Right lobe of liver (tissue), 6 donors: Measurements from ENCODE around the gene LYL1. TPM values are rescaled to one million over a fixed set of nuclear protein-coding genes. Genes with fewer than 3 reads are reported as not detected.
A peak's percentile ranks its signal among the peaks of the same experiment; 100 is the strongest.

Source experiments
- ATAC-seq, 4 donors: fragments of 200-7000 bp; cut with Tn5 transposase; one replicate each; pipeline ENCODE4 v1.9.1; 2020; ENCODE audit warnings: mild to moderate bottlenecking in 4 of 4, moderate library complexity in 4 of 4
- DNase-seq, 3 donors: peaks; one replicate each; pipeline ENCODE4 v3.0.0-alpha.2; 2020
- H3K27ac ChIP-seq, 3 donors: fragments of 200-600 bp; one replicate each; pipeline ENCODE4 v1.8.0; 2022
- H3K27me3 ChIP-seq, 2 donors: fragments of 200-600 bp; one replicate each; pipeline ENCODE4 v1.8.0; 2022
- H3K36me3 ChIP-seq, 4 donors: fragments of 200-600 bp; sonication (generic) in 1 of 4; one replicate each; pipeline versions ENCODE4 v1.5.1 to v1.8.0; 2017 to 2022; ENCODE audit warnings: control low read depth in 1 of 4
- H3K4me1 ChIP-seq, 4 donors: fragments of 200-600 bp; sonication (generic) in 1 of 4; one replicate each; pipeline versions ENCODE4 v1.5.1 to v1.8.0; 2017 to 2022; ENCODE audit warnings: control low read depth in 1 of 4
- H3K4me3 ChIP-seq, 3 donors: fragments of 200-600 bp; one replicate each; pipeline ENCODE4 v1.8.0; 2022
- H3K9me3 ChIP-seq, 4 donors: fragments of 200-600 bp; sonication (generic) in 1 of 4; one replicate each; pipeline versions ENCODE4 v1.5.1 to v1.8.0; 2017 to 2022; ENCODE audit warnings: control low read depth in 1 of 4
- CTCF ChIP-seq, 4 donors: fragments of 200-600 bp in 3 of 4; fragments of 450-650 bp in 1 of 4; IDR thresholded peaks; one replicate each; pipeline versions ENCODE4 v1.5.1 to v1.8.0; 2016 to 2022; ENCODE audit warnings: antibody characterized with exemption in 4 of 4, mild to moderate bottlenecking in 2 of 4
- POLR2A ChIP-seq: fragments of 450-650 bp; IDR thresholded peaks from one replicate; pipeline ENCODE4 v1.6.1; 2017; ENCODE audit warnings: antibody characterized with exemption, mild to moderate bottlenecking
- WGBS: methylation state at CpG from one replicate; pipeline ENCODE4 v1.1.6; 2018; ENCODE audit warnings: low coverage, low lambda C conversion rate; ENCODE audit not compliant: insufficient coverage; ENCODE audit errors: missing lambda C conversion rate; 5-methylcytosine and 5-hydroxymethylcytosine counted together
- intact Hi-C, 2 donors: fragments of 100-400 bp; cut with DNase I; formaldehyde crosslinking; loops; one replicate each; pipeline versions ENCODE4 v1.11.2 to v1.14.1; 2022
- total RNA-seq, 6 experiments: library from RNA; depleted of rRNA in 2 of 6; stranded (reverse); fragments of >200 nt in 2 of 6; fragmentation: NEBNext Ultra II Directional in 3 of 6; extraction: Animal tissue kit (Norgen Biotek cat#: 25700) in 3 of 6; gene quantifications; one replicate each; pipeline versions ENCODE4 v1.1.0 to v1.2.4, GENCODE V29; 2016 to 2023
- donor health status: DM: no; HTN: yes; CAD: no.
- donor health status: DM: no; HTN: no; CAD: no.
- donor health status: DM: no; HTN: no; CAD: no.
- donor health status: DM: no; HTN: yes; CAD: no.
- donor health status: DM: no; HTN: yes; CAD: no.

LYL1 gene
- total RNA-seq, 6 experiments from 2014 or later: 1.1 to 3.7 (median 2.3) TPM

GRCh38 chr19:13072188-13072908 is 30.3 kb downstream of the LYL1 start:
- no peak for DNase-seq
- TF ChIP-seq POLR2A (no peak), CTCF (IDR thresholded peaks at IDR 0.05) (no peak)

DNA sequence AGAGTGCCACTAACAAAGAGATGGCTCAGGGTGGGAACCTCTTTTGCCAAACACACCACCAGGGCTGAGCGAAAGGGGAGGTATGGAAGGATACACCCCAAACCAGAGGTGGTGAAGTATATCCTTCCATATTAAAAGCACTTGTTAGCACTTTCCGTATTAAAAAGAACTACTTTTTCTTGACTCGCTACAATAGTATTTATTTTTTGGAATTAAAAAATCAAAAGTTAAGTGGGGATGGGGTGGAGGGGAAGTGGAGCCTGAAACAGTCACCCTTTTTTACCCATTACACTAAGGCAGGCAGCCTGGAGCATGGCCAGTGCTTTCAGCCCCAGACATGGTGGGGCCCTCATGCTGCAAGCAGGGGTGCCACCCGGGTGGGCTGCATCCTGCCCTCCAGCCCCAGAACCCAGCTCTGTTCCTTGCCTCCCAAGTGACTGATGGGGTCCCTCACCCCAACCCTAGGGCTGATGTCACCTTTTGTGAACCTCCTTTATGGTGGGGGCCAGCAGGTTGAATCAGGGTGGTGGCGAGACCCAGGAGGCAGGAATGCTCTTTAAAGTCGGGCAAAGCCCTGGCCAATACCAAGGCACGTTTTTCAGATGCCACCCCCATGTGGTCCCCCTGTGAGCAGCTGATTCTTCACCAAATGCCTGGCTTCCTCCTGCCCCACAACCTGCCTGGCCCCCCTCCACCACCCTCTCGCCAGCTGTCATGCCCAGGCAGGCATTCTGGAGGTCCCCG is 31.0 kb downstream of the LYL1 start:
- no peak for ATAC-seq
- intact Hi-C loops: no loop called here
- TF ChIP-seq CTCF (IDR thresholded peaks at IDR 0.05) (no peak), POLR2A (no peak)
- WGBS: 83% methylated on average over 3 of the region's 9 CpGs
- H3K4me3 ChIP-seq: no peak overlapping the region
- no peaks in the 10 kb centered on the region for H3K27me3 ChIP-seq
- H3K9me3 ChIP-seq: no peaks in the 10 kb centered on the region
- H3K27ac ChIP-seq: no peak overlapping the region
- no peak for DNase-seq
- H3K4me1 ChIP-seq: no peaks in the 10 kb centered on the region
- H3K36me3 ChIP-seq: no peaks in the 10 kb centered on the region

More at GRCh38 chr19:13072188-13072908, 30.3 kb downstream of the LYL1 start:
- 79% methylated on average over 5 of the region's 9 CpGs for WGBS
- Histone ChIP-seq H3K9me3 (no peaks in the 10 kb centered on the region), H3K27ac (no peak overlapping the region), H3K4me1 (no peaks in the 10 kb centered on the region), H3K36me3 (no peaks in the 10 kb centered on the region), H3K27me3 (no peaks in the 10 kb centered on the region), H3K4me3 (no peak overlapping the region)
- ATAC-seq: no peak
- intact Hi-C loops: no loop called here

DNA sequence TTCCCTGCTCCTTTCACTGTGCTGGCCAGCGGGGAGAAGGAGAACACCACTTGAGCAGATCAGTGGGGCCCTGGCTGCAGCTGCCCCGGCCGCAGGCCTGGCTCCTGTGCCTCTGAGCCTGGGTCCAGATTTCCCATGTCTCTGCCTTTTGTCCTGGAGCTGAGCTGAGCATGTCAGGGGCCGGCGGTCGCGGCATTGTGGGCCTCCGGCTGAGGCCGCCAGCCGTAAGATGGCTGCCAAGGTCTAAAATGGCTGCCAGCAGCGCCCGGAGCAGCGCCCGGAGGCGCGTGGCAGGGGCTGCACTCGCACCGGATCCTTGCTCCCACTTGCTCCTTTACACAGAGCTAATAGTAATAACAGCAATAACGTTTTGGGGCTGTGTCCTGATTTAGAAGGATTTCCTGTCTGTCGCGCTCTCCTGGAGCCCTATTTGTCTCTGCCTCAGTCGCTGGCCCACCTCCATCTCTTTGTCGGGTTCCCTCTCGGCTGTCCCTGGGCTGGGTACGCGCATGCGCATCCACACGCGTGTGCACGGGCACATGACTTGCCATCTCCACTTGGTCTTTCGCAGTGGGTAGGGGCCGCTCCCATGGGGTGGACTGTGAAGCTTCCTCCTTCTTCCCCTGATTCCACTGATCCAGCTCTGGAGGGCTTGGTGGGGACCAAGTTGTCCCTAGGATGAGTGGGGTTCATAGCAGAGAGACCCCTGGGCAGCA is 32.1 kb downstream of the LYL1 start:
- Histone ChIP-seq H3K36me3 (no peaks in the 10 kb centered on the region), H3K9me3 (no peaks in the 10 kb centered on the region), H3K27me3 (no peaks in the 10 kb centered on the region), H3K4me1 (no peaks in the 10 kb centered on the region), H3K4me3 (no peak overlapping the region), H3K27ac (no peak overlapping the region)
- no peak for TF ChIP-seq POLR2A
- TF ChIP-seq CTCF (IDR thresholded peaks at IDR 0.05): no peak
- ATAC-seq (no peak), DNase-seq (no peak)
- 92% methylated on average over 21 of the region's 32 CpGs for WGBS
- intact Hi-C loops: no loop called here

DNA sequence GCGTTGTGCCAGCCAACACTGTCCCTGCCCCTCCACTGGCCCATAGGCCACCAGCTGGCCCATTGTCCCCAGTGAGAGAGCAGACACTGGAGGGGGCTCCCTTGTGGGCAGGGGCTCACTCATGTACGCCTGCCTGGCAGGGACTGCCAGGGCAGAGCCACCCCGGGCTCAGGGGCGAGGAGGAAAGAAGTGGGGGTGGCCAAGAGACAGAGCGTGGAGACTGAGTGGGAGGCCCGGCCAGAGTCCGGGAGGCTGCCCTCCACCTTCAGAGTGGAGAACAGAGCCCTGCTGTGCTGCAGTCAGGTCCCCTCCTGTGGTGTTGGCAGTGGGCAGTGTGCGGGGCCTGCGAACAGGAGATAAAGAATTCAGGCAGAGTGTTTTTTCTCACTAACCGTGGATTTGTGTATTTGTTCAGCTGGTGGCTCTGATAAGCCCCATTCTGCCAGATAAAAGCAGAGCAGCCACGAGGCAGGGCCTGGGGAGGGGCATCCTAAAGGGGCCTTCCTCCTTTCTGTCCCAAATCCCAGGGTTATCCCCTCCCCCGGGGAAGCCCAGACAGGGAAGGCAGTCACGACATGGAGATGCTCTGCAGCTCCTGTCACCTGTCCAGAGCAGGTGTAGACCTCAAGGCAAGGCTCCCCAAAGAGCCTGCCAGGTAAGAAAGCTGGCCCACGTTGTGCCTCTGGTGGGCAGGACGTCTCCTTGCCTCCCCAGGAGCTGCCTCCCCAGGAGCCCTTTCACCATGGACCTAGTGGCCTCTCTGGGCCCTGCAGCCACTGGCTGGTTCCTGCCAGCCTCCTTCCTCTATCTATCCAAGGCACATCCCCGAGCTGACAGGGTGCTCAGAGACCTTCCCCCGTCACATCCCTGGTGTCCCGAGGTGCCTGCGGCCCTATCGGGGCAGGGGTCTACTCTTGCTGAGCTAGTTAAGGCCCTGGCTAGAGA is 33.0 kb downstream of the LYL1 start:
- H3K4me1 ChIP-seq: no peaks in the 10 kb centered on the region
- H3K27me3 ChIP-seq: no peaks in the 10 kb centered on the region
- H3K4me3 ChIP-seq: no peak overlapping the region
- no peaks in the 10 kb centered on the region for H3K36me3 ChIP-seq
- WGBS: 55% methylated on average over 10 of the region's 20 CpGs
- intact Hi-C loops: no loop called here
- TF ChIP-seq CTCF (IDR thresholded peaks at IDR 0.05): no peak
- no peak for TF ChIP-seq POLR2A
- no peak for DNase-seq
- ATAC-seq: peak in 1 of 4 donors; percentile 32
- H3K9me3 ChIP-seq: no peaks in the 10 kb centered on the region
- H3K27ac ChIP-seq: no peak overlapping the region
